K562 (cell line): Measurements from ENCODE around the gene ARMC9. TPM values are rescaled to one million over a fixed set of nuclear protein-coding genes. Genes with fewer than 3 reads are reported as not detected.
"Not testable (repeated sequence)": the region's sequence is repeated elsewhere in the genome, so short reads cannot be mapped to it uniquely, and the experiment has no call there.

Experiments used
- ATAC-seq: fragments of 200-7000 bp; cut with Tn5 transposase; 3 replicates; pipeline ENCODE4 v1.9.1; 2020; ENCODE audit warnings: moderate library complexity
- BruUV-seq: library from RNA; stranded (reverse); fragments of 400-500 nt; replicated peaks from 2 replicates; lab custom pipeline; 2021; lab: Mats Ljungman, UMichigan
- CTCF ChIA-PET: fragments of 300-600 bp; formaldehyde crosslinking; extraction: SDS; loops from one replicate; lab custom pipeline; 2021; ENCODE audit warnings: low intra/inter-chr PET ratio; lab: Yijun Ruan, JAX
- POLR2A ChIA-PET: fragments of 300-600, 350-650 bp; sonication (Branson Sonifier 250); formaldehyde crosslinking; extraction: SDS; loops from one replicate; lab custom pipeline; 2021; ENCODE audit warnings: antibody characterized with exemption, inconsistent platforms; lab: Yijun Ruan, JAX
- DNase-seq, 4 experiments: peaks; one replicate each; pipeline versions ENCODE4 v3.0.0 to v3.0.0-alpha.2; 2011 to 2018; ENCODE audit warnings: low spot score in 3 of 4, mixed read lengths in 3 of 4; ENCODE audit errors: extremely low read depth in 1 of 4
- FAIRE-seq: peaks from 2 replicates; lab custom pipeline; 2011; peaks lifted over from hg19 to GRCh38; lab: Jason Lieb, UNC
- H2AFZ ChIP-seq: 2 replicates; pipeline ENCODE4 v1.6.0; 2011; ENCODE audit warnings: low read depth, low read length, control low read depth, inconsistent platforms
- H3K27ac ChIP-seq: fragments of 200-600 bp; 3 replicates; pipeline ENCODE4 v1.8.0; 2011; ENCODE audit warnings: low read depth, mild to moderate bottlenecking, control low read depth, inconsistent platforms, low read length, moderate library complexity, mixed read lengths; ENCODE audit errors: extremely low read depth
- H3K27me3 ChIP-seq, 2 experiments: fragments of 300-600 bp in 1 of 2; 2 replicates in 1 of 2; 3 replicates in 1 of 2; pipeline versions ENCODE4 v1.6.0 to v1.8.0; 2011; ENCODE audit warnings: inconsistent platforms in 2 of 2, low read length in 2 of 2, mild to moderate bottlenecking in 1 of 2, mixed read lengths in 1 of 2, moderate library complexity in 1 of 2; ENCODE audit not compliant: control insufficient read depth in 2 of 2, insufficient read depth in 2 of 2
- H3K36me3 ChIP-seq: fragments of 300-600 bp; 3 replicates; pipeline ENCODE4 v1.8.0; 2011; ENCODE audit warnings: mild to moderate bottlenecking, low read length, inconsistent platforms; ENCODE audit not compliant: control insufficient read depth, insufficient read depth
- H3K4me1 ChIP-seq, 2 experiments: fragments of 200-600 bp in 1 of 2; replicated peaks in 1 of 2; 2 replicates in 1 of 2; 3 replicates in 1 of 2; pipeline versions ENCODE4 v1.5.1 to v1.8.0; 2011; ENCODE audit warnings: inconsistent platforms in 2 of 2, low read length in 2 of 2, mild to moderate bottlenecking in 1 of 2, mixed read lengths in 1 of 2, moderate library complexity in 1 of 2; ENCODE audit not compliant: control insufficient read depth in 2 of 2, insufficient read depth in 2 of 2
- H3K4me2 ChIP-seq: 2 replicates; pipeline ENCODE4 v1.6.1; 2011; ENCODE audit warnings: low read length, control low read depth, inconsistent platforms, mixed read lengths; ENCODE audit not compliant: insufficient read depth
- H3K4me3 ChIP-seq: fragments of 200-600 bp; sonication (generic), shearing (Covaris generic); 2 replicates; pipeline ENCODE4 v1.5.1; 2016; ENCODE audit warnings: control low read depth, inconsistent platforms
- H3K79me2 ChIP-seq: fragments of 200-600 bp; 3 replicates; pipeline ENCODE4 v1.8.0; 2011; ENCODE audit warnings: low read length, inconsistent platforms; ENCODE audit not compliant: control insufficient read depth, insufficient read depth
- H3K9ac ChIP-seq, 2 experiments: 2 replicates each; pipeline versions ENCODE4 v1.6.0 to v1.6.1; 2011; ENCODE audit warnings: low read depth in 2 of 2, low read length in 2 of 2, control low read depth in 1 of 2, inconsistent platforms in 1 of 2, mild to moderate bottlenecking in 1 of 2, mixed read lengths in 1 of 2; ENCODE audit not compliant: insufficient read depth in 1 of 2
- H3K9me1 ChIP-seq: one replicate; pipeline ENCODE4 v1.6.0; 2011; ENCODE audit warnings: inconsistent platforms, mild to moderate bottlenecking, low read length, moderate library complexity; ENCODE audit not compliant: control insufficient read depth, insufficient read depth
- H3K9me3 ChIP-seq: replicated peaks from 2 replicates; pipeline ENCODE4 v1.5.1; 2011; ENCODE audit warnings: low read depth, low read length, inconsistent platforms; ENCODE audit not compliant: control insufficient read depth, insufficient read depth
- H4K20me1 ChIP-seq: replicated peaks from 2 replicates; pipeline ENCODE4 v1.6.1; 2011; ENCODE audit warnings: low read length, inconsistent platforms, mixed read lengths; ENCODE audit not compliant: control insufficient read depth, insufficient read depth
- ARID1B ChIP-seq: fragments of 450-650 bp; IDR thresholded peaks from 2 replicates; pipeline ENCODE4 v1.6.1; 2016; ENCODE audit warnings: antibody characterized with exemption, mild to moderate bottlenecking, inconsistent platforms
- CBFA2T2 ChIP-seq: fragments of 450-650 bp; conservative IDR thresholded peaks from 2 replicates; pipeline ENCODE4 v1.6.1; 2017; ENCODE audit warnings: mild to moderate bottlenecking
- CBFA2T3 ChIP-seq: fragments of 450-650 bp; IDR thresholded peaks from 2 replicates; pipeline ENCODE4 v1.6.1; 2017
- CTCF ChIP-seq, 3 experiments: IDR thresholded peaks in 2 of 3; conservative IDR thresholded peaks in 1 of 3; 2 replicates each; pipeline ENCODE4 v1.5.1; 2011 to 2012; ENCODE audit warnings: low read length in 3 of 3, mild to moderate bottlenecking in 3 of 3, control low read depth in 2 of 3, improper control_type of control experiment in 1 of 3, inconsistent platforms in 1 of 3, low read depth in 1 of 3, mixed read lengths in 1 of 3, moderate library complexity in 1 of 3; ENCODE audit not compliant: insufficient read depth in 2 of 3
- RAD21 ChIP-seq, 2 experiments: fragments of 250-450 bp in 1 of 2; fragments of 450-650 bp in 1 of 2; sonication (Bioruptor Pico) in 1 of 2; formaldehyde crosslinking in 1 of 2; IDR thresholded peaks in 1 of 2; conservative IDR thresholded peaks in 1 of 2; 2 replicates each; pipeline versions ENCODE4 v1.4.0 to v1.8.0; 2020 to 2022; ENCODE audit warnings: mild to moderate bottlenecking in 2 of 2, moderate library complexity in 1 of 2
- TAL1 ChIP-seq: fragments of 450-650 bp; IDR thresholded peaks from 2 replicates; pipeline ENCODE4 v1.6.1; 2016; ENCODE audit warnings: mild to moderate bottlenecking
- TCF3 ChIP-seq: sonication (generic); formaldehyde crosslinking; IDR thresholded peaks from 2 replicates; pipeline ENCODE4 v1.4.0; 2020; ENCODE audit warnings: mild to moderate bottlenecking, missing genetic modification reagents
- WGBS: fragments of 100-300 bp; shearing (Covaris generic); methylation state at CpG from one replicate; pipeline ENCODE4 v1.1.6; 2016; ENCODE audit warnings: low coverage, mixed read lengths; ENCODE audit not compliant: insufficient coverage; ENCODE audit errors: missing lambda C conversion rate; 5-methylcytosine and 5-hydroxymethylcytosine counted together
- in situ Hi-C: fragments of 300-500 bp; cut with MboI; formaldehyde crosslinking; loops from 4 replicates; pipeline ENCODE4 v1.15.0; 2018; ENCODE audit warnings: inconsistent platforms, mixed read lengths
- intact Hi-C: fragments of 100-400 bp; cut with micrococcal nuclease; formaldehyde crosslinking; loops from 2 replicates; pipeline ENCODE4 v1.14.2; 2022
- polyA plus RNA-seq, 8 experiments: library from polyadenylated mRNA; depleted of rRNA in 4 of 8; stranded (reverse) in 5 of 8; unstranded in 3 of 8; fragments of >200 nt; fragmentation: Nextera tagmentation in 2 of 8; fragmentation: Illumina TruSeq in 1 of 8; extraction: Ambion mirVana in 2 of 8; extraction: Trizol in 1 of 8; gene quantifications; 2 replicates each; pipeline versions ENCODE4 v1.2.1 to v1.2.3, GENCODE V29; 2011 to 2014; ENCODE audit warnings: inconsistent platforms in 1 of 8, missing spikeins in 1 of 8
- total RNA-seq, 7 experiments: library from RNA; depleted of rRNA in 6 of 7; stranded (reverse); fragments of >200 nt in 6 of 7; fragmentation: Illumina TruSeq in 2 of 7; extraction: Trizol in 2 of 7; gene quantifications; 2 replicates each; pipeline versions ENCODE4 v1.2.1 to v1.2.3, GENCODE V29; 2011 to 2021; ENCODE audit warnings: low replicate concordance in 1 of 7

ARMC9 gene
- total and polyA plus RNA-seq, 9 of the 15 experiments (the other 6 are each of a cell fraction or from before 2014, with no cell fraction given), result 0.36 to 2.3 (median 1.1) TPM

GRCh38 chr2:231400681-231401080, 202.2 kb downstream of the ARMC9 start:
- BruUV-seq, H3K4me3 ChIP-seq, in situ Hi-C loops, H4K20me1 ChIP-seq, FAIRE-seq, H3K9me1 ChIP-seq, H3K27ac ChIP-seq, H3K79me2 ChIP-seq, H3K36me3 ChIP-seq, DNase-seq, H3K9me3 ChIP-seq: not testable (repeated sequence)
- Histone ChIP-seq H2AFZ (peak overlapping the region; percentile 55), H3K4me2 (0 out of 2 replicates have a peak overlapping the region, but pooled peaks have one; percentile 49), H3K27me3 (peaks cover 0 to 16% of the 10 kb centered on the region in 2 experiments; a peak in 2 of 5 replicates), H3K4me1 (peaks cover 4 to 12% of the 10 kb centered on the region in 2 experiments; a peak in 4 of 5 replicates), H3K9ac (peak overlapping the region in 1 of 2 experiments; percentile 68; a peak in 1 of 4 replicates)
- WGBS, result 2% methylated on average over 5 of the region's 8 CpGs
- intact Hi-C loops, result loop anchor here (5.0 to 10.0 kb wide), 2 partner anchors 106 to 173 kb away; no protein-coding TSS in a partner anchor
- ChIA-PET POLR2A (interaction anchor here (0.6 kb wide), 1 partner anchor 32 kb away, joined by 3 read pairs; no protein-coding TSS in a partner anchor), CTCF (interaction anchor here (0.7 kb wide), 1 partner anchor 1408 kb away, joined by 3 read pairs; no protein-coding TSS in a partner anchor)
- ATAC-seq, result peak; percentile 43; the same call in 1 of the 3 replicates
- TF ChIP-seq CBFA2T3, result peak; percentile 63
- peak; percentile 44 for TF ChIP-seq ARID1B
- peak; percentile 54 for TF ChIP-seq CBFA2T2
- peak; percentile 38; the same call in 1 of the 2 replicates for TF ChIP-seq TCF3
- TF ChIP-seq CTCF (IDR thresholded peaks at IDR 0.05 in 2 of 3, conservative IDR thresholded peaks at IDR 0.05 in 1 of 3; ENCODE audit: insufficient read depth in 2 of 3, low read depth in 1 of 3, low read length in 3 of 3), result 0 out of 6 replicates have a peak, but pooled peaks of 1 of the 3 experiments have one; percentile 4
- TF ChIP-seq RAD21 (CRISPR knock-in tag; conservative IDR thresholded peaks at IDR 0.05 in 1 of 2, IDR thresholded peaks at IDR 0.05 in 1 of 2), result peak in 1 of 2 experiments; percentile 28; a peak in 2 of 4 replicates
- peak; percentile 49 for TF ChIP-seq TAL1

DNA sequence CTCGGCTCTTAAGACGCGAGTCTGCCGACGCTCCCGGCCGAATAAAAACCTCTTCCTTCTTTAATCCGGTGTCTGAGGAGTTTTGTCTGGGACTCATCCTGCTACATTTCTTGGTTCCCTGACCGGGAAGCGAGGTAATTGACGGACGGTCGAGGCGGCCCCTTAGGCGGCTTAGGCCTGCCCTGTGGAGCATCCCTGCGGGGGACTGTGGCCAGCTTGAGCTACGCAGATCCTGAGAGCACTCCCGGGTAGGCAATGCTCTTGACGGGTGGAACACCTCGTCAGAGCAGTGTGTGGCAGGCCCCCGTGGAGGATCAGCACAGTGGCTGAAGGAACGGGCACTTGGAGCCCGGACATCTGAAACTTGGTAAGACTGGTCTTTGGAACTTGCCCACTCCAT, 202.7 kb downstream of the ARMC9 start:
- H3K4me2 ChIP-seq, H2AFZ ChIP-seq, BruUV-seq, H3K27ac ChIP-seq, H3K9ac ChIP-seq, FAIRE-seq, POLR2A ChIA-PET, H3K79me2 ChIP-seq, H3K9me3 ChIP-seq, ATAC-seq, H3K4me3 ChIP-seq, H3K9me1 ChIP-seq, DNase-seq, H3K36me3 ChIP-seq, H4K20me1 ChIP-seq, in situ Hi-C loops: not testable (repeated sequence)
- intact Hi-C loops, result loop anchor here (5.0 to 10.0 kb wide), 2 partner anchors 106 to 174 kb away; no protein-coding TSS in a partner anchor
- peaks cover 4 to 12% of the 10 kb centered on the region in 2 experiments; a peak in 4 of 5 replicates for H3K4me1 ChIP-seq
- 37% methylated on average over 11 of the region's 23 CpGs for WGBS
- peaks cover 0 to 16% of the 10 kb centered on the region in 2 experiments; a peak in 2 of 5 replicates for H3K27me3 ChIP-seq
- CTCF ChIA-PET, result interaction anchor here (0.7 kb wide), 1 partner anchor 1408 kb away, joined by 3 read pairs; no protein-coding TSS in a partner anchor
